Measurements from ENCODE around the gene GNAT2. TPM values are rescaled to one million over a fixed set of nuclear protein-coding genes. Genes with fewer than 3 reads are reported as not detected.

GNAT2 gene
- polyA plus RNA-seq, 2 donors = not detected

- Histone ChIP-seq H3K9me3 (ENCODE audit: control insufficient read depth in 2 of 2, insufficient read depth in 1 of 2, low read depth in 1 of 2, low read length in 1 of 2) (no peaks in the 10 kb centered on the region), H3K36me3 (ENCODE audit: control insufficient read depth in 2 of 2, insufficient read depth in 2 of 2, low read length in 1 of 2) (peaks cover 3 to 48% of the 10 kb centered on the region in 2 donors), H3K4me3 (ENCODE audit: low read depth in 1 of 2, low read length in 2 of 2) (no peak overlapping the region), H3K4me1 (ENCODE audit: control insufficient read depth in 2 of 2, insufficient read depth in 2 of 2, low read length in 1 of 2) (peaks cover 9 to 13% of the 10 kb centered on the region in 2 donors), H3K27ac (ENCODE audit: low read depth in 2 of 2, low read length in 1 of 2) (no peak overlapping the region), H3K27me3 (ENCODE audit: control insufficient read depth in 1 of 2, insufficient read depth in 2 of 2, low read length in 2 of 2) (no peaks in the 10 kb centered on the region)
- WGBS, 2 donors = 80 to 85% methylated on average over 23 of the region's 23 CpGs
Measured at GRCh38 chr1:109628540-109629321, 9.3 kb upstream of the GNAT2 start.

- H3K4me3 ChIP-seq (ENCODE audit: low read depth in 1 of 2, low read length in 2 of 2) = no peak overlapping the region
- no peaks in the 10 kb centered on the region for H3K9me3 ChIP-seq (ENCODE audit: control insufficient read depth in 2 of 2, insufficient read depth in 1 of 2, low read depth in 1 of 2, low read length in 1 of 2)
- H3K27ac ChIP-seq (ENCODE audit: low read depth in 2 of 2, low read length in 1 of 2) = no peak overlapping the region
- peaks cover 3 to 48% of the 10 kb centered on the region in 2 donors for H3K36me3 ChIP-seq (ENCODE audit: control insufficient read depth in 2 of 2, insufficient read depth in 2 of 2, low read length in 1 of 2)
- peaks cover 9 to 16% of the 10 kb centered on the region in 2 donors for H3K4me1 ChIP-seq (ENCODE audit: control insufficient read depth in 2 of 2, insufficient read depth in 2 of 2, low read length in 1 of 2)
- 91% methylated on average over 23 of the region's 23 CpGs for WGBS, 2 donors
- no peaks in the 10 kb centered on the region for H3K27me3 ChIP-seq (ENCODE audit: control insufficient read depth in 1 of 2, insufficient read depth in 2 of 2, low read length in 2 of 2)
Measured at GRCh38 chr1:109627692-109628399, 8.4 kb upstream of the GNAT2 start.

- whole genome bisulfite sequencing, 2 donors = 89 to 92% methylated on average over 21 of the region's 21 CpGs
- no peaks in the 10 kb centered on the region for H3K27me3 ChIP-seq (ENCODE audit: control insufficient read depth in 1 of 2, insufficient read depth in 2 of 2, low read length in 2 of 2)
- no peak overlapping the region for H3K4me3 ChIP-seq (ENCODE audit: low read depth in 1 of 2, low read length in 2 of 2)
- H3K4me1 ChIP-seq (ENCODE audit: control insufficient read depth in 2 of 2, insufficient read depth in 2 of 2, low read length in 1 of 2) = peaks cover 9 to 13% of the 10 kb centered on the region in 2 donors
- no peaks in the 10 kb centered on the region for H3K9me3 ChIP-seq (ENCODE audit: control insufficient read depth in 2 of 2, insufficient read depth in 1 of 2, low read depth in 1 of 2, low read length in 1 of 2)
- H3K36me3 ChIP-seq (ENCODE audit: control insufficient read depth in 2 of 2, insufficient read depth in 2 of 2, low read length in 1 of 2) = peaks cover 3 to 48% of the 10 kb centered on the region in 2 donors
- no peak overlapping the region for H3K27ac ChIP-seq (ENCODE audit: low read depth in 2 of 2, low read length in 1 of 2)
Measured at GRCh38 chr1:109626682-109627408, 7.4 kb upstream of the GNAT2 start.

- 81 to 84% methylated on average over 32 of the region's 32 CpGs for WGBS, 2 donors
- Histone ChIP-seq H3K27ac (ENCODE audit: low read depth in 2 of 2, low read length in 1 of 2) (no peak overlapping the region), H3K9me3 (ENCODE audit: control insufficient read depth in 2 of 2, insufficient read depth in 1 of 2, low read depth in 1 of 2, low read length in 1 of 2) (no peaks in the 10 kb centered on the region), H3K36me3 (ENCODE audit: control insufficient read depth in 2 of 2, insufficient read depth in 2 of 2, low read length in 1 of 2) (peaks cover 3 to 40% of the 10 kb centered on the region in 2 donors), H3K27me3 (ENCODE audit: control insufficient read depth in 1 of 2, insufficient read depth in 2 of 2, low read length in 2 of 2) (no peaks in the 10 kb centered on the region), H3K4me1 (ENCODE audit: control insufficient read depth in 2 of 2, insufficient read depth in 2 of 2, low read length in 1 of 2) (peaks cover 9 to 19% of the 10 kb centered on the region in 2 donors), H3K4me3 (ENCODE audit: low read depth in 1 of 2, low read length in 2 of 2) (no peak overlapping the region)
Measured at GRCh38 chr1:109625601-109626560, 6.5 kb upstream of the GNAT2 start.

- Histone ChIP-seq H3K4me3 (ENCODE audit: low read depth in 1 of 2, low read length in 2 of 2) (no peak overlapping the region), H3K27me3 (ENCODE audit: control insufficient read depth in 1 of 2, insufficient read depth in 2 of 2, low read length in 2 of 2) (no peaks in the 10 kb centered on the region), H3K27ac (ENCODE audit: low read depth in 2 of 2, low read length in 1 of 2) (no peak overlapping the region), H3K9me3 (ENCODE audit: control insufficient read depth in 2 of 2, insufficient read depth in 1 of 2, low read depth in 1 of 2, low read length in 1 of 2) (no peaks in the 10 kb centered on the region), H3K4me1 (ENCODE audit: control insufficient read depth in 2 of 2, insufficient read depth in 2 of 2, low read length in 1 of 2) (peaks cover 9 to 19% of the 10 kb centered on the region in 2 donors), H3K36me3 (ENCODE audit: control insufficient read depth in 2 of 2, insufficient read depth in 2 of 2, low read length in 1 of 2) (peaks cover 3 to 37% of the 10 kb centered on the region in 2 donors)
- 84 to 85% methylated on average over 16 of the region's 16 CpGs for WGBS, 2 donors
Measured at GRCh38 chr1:109625176-109625575, 5.8 kb upstream of the GNAT2 start.

- H3K4me1 ChIP-seq (ENCODE audit: control insufficient read depth in 2 of 2, insufficient read depth in 2 of 2, low read length in 1 of 2) = peaks cover 9 to 19% of the 10 kb centered on the region in 2 donors
- no peaks in the 10 kb centered on the region for H3K27me3 ChIP-seq (ENCODE audit: control insufficient read depth in 1 of 2, insufficient read depth in 2 of 2, low read length in 2 of 2)
- peaks cover 3 to 30% of the 10 kb centered on the region in 2 donors for H3K36me3 ChIP-seq (ENCODE audit: control insufficient read depth in 2 of 2, insufficient read depth in 2 of 2, low read length in 1 of 2)
- H3K9me3 ChIP-seq (ENCODE audit: control insufficient read depth in 2 of 2, insufficient read depth in 1 of 2, low read depth in 1 of 2, low read length in 1 of 2) = no peaks in the 10 kb centered on the region
- WGBS, 2 donors = 66 to 68% methylated on average over 16 to 17 of the region's 17 CpGs
- H3K27ac ChIP-seq (ENCODE audit: low read depth in 2 of 2, low read length in 1 of 2) = peak overlapping the region; percentile 12 to 43
- no peak overlapping the region for H3K4me3 ChIP-seq (ENCODE audit: low read depth in 1 of 2, low read length in 2 of 2)
Measured at GRCh38 chr1:109624201-109625010, 5.0 kb upstream of the GNAT2 start.

DNA sequence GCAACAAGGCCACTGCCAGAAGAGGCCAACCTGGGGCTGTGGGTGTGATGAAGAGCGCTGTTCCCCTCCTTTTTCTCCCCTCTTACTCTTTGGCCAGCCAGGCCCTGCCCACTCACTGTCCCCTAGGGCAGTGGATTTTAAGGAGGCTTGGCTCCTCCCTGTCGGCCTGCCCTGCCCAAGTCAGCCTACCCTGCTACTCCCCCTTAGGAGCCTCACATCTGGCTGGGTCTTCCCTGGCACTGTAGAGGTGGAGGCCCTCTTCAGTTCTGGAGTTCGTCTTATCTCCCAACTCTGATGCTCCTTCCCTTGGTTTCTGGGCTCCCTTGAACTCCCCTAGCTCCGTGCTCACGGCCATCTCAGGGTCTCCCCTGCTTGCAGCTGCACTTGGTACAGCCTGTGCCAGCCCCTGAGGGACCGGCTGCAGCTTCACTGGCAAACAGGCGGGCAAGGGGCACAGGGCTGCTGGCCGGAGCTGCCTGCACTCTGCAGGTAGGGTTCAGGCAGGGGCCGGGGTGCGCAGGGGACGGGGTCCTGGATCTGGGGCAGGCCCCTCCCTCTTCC is 4.3 kb upstream of the GNAT2 start:
- Histone ChIP-seq H3K27ac (ENCODE audit: low read depth in 2 of 2, low read length in 1 of 2) (peak overlapping the region in 1 of 2 donors; percentile 3), H3K9me3 (ENCODE audit: control insufficient read depth in 2 of 2, insufficient read depth in 1 of 2, low read depth in 1 of 2, low read length in 1 of 2) (no peaks in the 10 kb centered on the region), H3K4me1 (ENCODE audit: control insufficient read depth in 2 of 2, insufficient read depth in 2 of 2, low read length in 1 of 2) (peaks cover 9 to 19% of the 10 kb centered on the region in 2 donors), H3K4me3 (ENCODE audit: low read depth in 1 of 2, low read length in 2 of 2) (no peak overlapping the region), H3K27me3 (ENCODE audit: control insufficient read depth in 1 of 2, insufficient read depth in 2 of 2, low read length in 2 of 2) (no peaks in the 10 kb centered on the region), H3K36me3 (ENCODE audit: control insufficient read depth in 2 of 2, insufficient read depth in 2 of 2, low read length in 1 of 2) (peaks cover 0 to 23% of the 10 kb centered on the region in 2 donors)
- WGBS, 2 donors = 53 to 55% methylated on average over 11 of the region's 11 CpGs

GRCh38 chr1:109622895-109623294 is 3.5 kb upstream of the GNAT2 start:
- Histone ChIP-seq H3K27me3 (ENCODE audit: control insufficient read depth in 1 of 2, insufficient read depth in 2 of 2, low read length in 2 of 2) (no peaks in the 10 kb centered on the region), H3K4me1 (ENCODE audit: control insufficient read depth in 2 of 2, insufficient read depth in 2 of 2, low read length in 1 of 2) (peaks cover 9 to 19% of the 10 kb centered on the region in 2 donors), H3K36me3 (ENCODE audit: control insufficient read depth in 2 of 2, insufficient read depth in 2 of 2, low read length in 1 of 2) (peaks cover 0 to 15% of the 10 kb centered on the region in 2 donors), H3K9me3 (ENCODE audit: control insufficient read depth in 2 of 2, insufficient read depth in 1 of 2, low read depth in 1 of 2, low read length in 1 of 2) (no peaks in the 10 kb centered on the region), H3K27ac (ENCODE audit: low read depth in 2 of 2, low read length in 1 of 2) (no peak overlapping the region), H3K4me3 (ENCODE audit: low read depth in 1 of 2, low read length in 2 of 2) (no peak overlapping the region)
- 93 to 96% methylated on average over 3 of the region's 3 CpGs for WGBS, 2 donors

Data from esophagus (tissue), 2 donors.